ENCODE data around the gene ITGA2.

DNA sequence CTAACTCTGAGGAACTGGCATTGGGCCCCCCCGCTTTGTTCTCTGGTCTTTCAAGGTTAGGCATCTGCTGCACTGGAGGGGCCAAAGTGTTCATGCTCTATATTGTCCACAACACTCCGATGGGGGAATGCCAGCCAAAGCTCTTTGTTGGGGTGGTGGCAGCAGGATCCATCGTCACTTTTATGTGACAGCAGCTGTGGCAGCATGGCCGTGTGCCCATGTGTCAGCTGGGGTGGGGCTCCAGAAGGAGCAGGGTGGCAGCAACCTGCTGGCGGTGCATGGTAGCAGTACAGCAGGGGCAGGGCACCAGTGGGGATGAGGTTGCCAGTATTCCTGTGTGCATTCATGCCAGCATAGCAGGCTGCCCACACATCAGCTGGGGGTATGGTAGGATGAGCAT is 28.2 kb downstream of the ITGA2 start:
- TF ChIP-seq CTCF (IDR thresholded peaks at IDR 0.05): no peak
- TF ChIP-seq POLR2A (IDR thresholded peaks at IDR 0.05): no peak
